KOPT-K1 (cell line): Measurements from ENCODE around the gene JADE3.

Experiments used
- H3K27ac ChIP-seq: fragments of 200-600 bp; sonication (generic); 2 replicates; pipeline ENCODE4 v1.5.1; 2016; ENCODE audit warnings: antibody characterized with exemption, mild to moderate bottlenecking, low read depth, low read length; ENCODE audit not compliant: poor library complexity, severe bottlenecking
- H3K36me3 ChIP-seq: fragments of 200-600 bp; sonication (generic); 2 replicates; pipeline ENCODE4 v1.5.1; 2017; ENCODE audit warnings: antibody characterized with exemption, mild to moderate bottlenecking, low read length, moderate library complexity; ENCODE audit not compliant: insufficient read depth
- H3K9me3 ChIP-seq: fragments of 200-600 bp; sonication (generic); 2 replicates; pipeline ENCODE4 v1.5.1; 2017; ENCODE audit warnings: antibody characterized with exemption, low read length, mild to moderate bottlenecking; ENCODE audit not compliant: insufficient read depth, poor library complexity, severe bottlenecking

JADE3 gene

DNA sequence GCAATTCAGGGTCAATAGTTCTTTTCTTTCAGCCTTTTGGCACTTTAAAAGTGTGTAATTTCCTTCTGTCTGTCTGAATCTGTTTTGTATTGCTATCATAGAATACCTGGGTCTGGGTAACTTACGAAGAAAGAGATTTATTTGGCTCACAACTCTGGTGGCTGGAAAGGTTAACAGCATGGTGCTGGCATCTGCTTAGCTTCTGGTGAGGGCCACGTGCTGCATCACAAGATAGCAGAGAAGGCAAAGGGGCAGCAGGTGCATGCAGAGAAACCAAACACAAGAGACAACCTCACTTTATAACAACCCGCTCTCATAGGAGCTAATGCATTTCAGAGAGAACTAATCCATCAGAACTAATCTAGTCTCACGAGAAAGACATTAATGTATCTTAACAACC is 184.8 kb downstream of the JADE3 start:
- H3K9me3 ChIP-seq, result no peaks in the 10 kb centered on the region
- no peaks in the 10 kb centered on the region for H3K36me3 ChIP-seq
- H3K27ac ChIP-seq, result no peak overlapping the region

DNA sequence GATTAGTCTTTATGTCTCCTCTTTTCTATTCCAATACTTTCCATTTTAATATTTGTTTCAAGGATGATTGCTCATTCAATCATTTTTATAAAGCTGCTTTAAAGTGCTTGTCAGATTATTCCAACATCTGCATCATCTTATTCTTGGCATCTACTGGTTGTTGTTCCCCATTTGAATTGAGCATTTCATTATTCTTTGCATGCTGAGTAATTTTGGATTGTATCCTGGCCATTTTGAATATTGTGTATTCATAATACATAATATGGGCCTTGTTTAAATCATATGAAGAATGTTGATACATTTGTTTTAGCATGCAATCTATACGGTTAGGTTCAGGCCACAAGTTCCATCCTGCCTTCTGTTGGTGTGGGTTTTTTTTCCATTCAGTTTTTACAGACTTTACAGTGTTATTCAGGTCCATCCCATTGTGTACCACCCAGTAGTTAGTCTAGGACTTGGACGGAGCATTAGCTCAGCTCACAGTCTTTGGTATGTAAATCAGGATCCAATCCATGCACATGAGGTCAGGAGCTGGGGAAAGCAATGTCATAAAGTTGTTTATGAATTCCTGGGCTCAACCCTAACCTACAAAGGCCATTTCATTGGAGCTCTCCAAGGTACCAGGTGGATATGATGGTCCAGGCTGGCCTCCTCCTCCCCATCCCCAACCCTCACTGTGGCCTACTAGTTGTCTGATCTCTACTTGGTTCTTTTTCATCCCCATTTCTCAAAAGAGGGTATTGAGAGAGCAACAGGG is 186.3 kb downstream of the JADE3 start:
- H3K27ac ChIP-seq, result no peak overlapping the region
- no peaks in the 10 kb centered on the region for H3K9me3 ChIP-seq
- H3K36me3 ChIP-seq, result no peaks in the 10 kb centered on the region

DNA sequence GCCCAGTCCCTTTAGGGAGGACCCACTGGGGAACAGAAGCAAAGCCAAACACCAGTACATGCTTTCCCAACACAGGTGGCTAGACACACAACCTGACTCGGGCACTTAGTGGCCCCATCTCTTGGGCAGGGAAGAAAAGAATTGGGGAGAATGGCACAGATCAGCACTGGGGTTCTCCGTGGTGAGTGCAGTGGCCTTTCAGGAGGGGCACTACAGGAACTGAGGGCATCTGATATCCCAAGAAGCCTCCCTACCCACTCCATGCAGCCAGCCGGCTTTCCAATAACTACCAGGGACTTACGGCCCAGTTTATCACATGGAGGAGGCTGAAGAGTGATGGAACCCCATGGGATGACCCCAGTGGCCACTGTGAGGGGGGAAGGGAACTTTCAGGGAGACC is 189.0 kb downstream of the JADE3 start:
- Histone ChIP-seq H3K27ac (no peak overlapping the region), H3K9me3 (no peaks in the 10 kb centered on the region), H3K36me3 (no peaks in the 10 kb centered on the region)
